PC-9 (cell line): ENCODE data around the gene TMEM109.

Experiments used
- EZH2 ChIP-seq: fragments of 200-600 bp; sonication (generic); IDR thresholded peaks from 2 replicates; pipeline ENCODE4 v1.8.0; 2017; ENCODE audit warnings: antibody characterized with exemption, low read depth
- TF ChIP-seq, protein P1 (sequence below): fragments of 200-600 bp; sonication (generic); conservative IDR thresholded peaks from 2 replicates; pipeline ENCODE4 v1.6.1; 2017; ENCODE audit warnings: mixed run types, antibody characterized with exemption, mild to moderate bottlenecking, moderate library complexity

DNA sequence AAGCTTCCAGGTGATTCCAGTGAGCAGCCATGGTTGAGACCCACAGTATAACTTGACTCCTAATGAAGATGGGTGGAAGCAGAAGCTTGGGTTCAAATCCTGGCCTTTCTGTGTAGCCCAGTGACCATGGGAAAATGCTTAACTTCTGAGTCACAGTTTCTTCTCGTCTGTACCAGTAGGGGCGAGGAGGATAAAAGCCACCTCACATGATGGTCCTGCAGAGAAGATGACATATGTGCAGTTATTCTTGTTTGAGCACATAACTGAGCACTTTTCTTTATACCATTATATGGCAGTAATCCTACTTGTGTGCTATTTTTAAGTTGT, 4.9 kb downstream of the TMEM109 start:
- TF ChIP-seq, protein P1, sequence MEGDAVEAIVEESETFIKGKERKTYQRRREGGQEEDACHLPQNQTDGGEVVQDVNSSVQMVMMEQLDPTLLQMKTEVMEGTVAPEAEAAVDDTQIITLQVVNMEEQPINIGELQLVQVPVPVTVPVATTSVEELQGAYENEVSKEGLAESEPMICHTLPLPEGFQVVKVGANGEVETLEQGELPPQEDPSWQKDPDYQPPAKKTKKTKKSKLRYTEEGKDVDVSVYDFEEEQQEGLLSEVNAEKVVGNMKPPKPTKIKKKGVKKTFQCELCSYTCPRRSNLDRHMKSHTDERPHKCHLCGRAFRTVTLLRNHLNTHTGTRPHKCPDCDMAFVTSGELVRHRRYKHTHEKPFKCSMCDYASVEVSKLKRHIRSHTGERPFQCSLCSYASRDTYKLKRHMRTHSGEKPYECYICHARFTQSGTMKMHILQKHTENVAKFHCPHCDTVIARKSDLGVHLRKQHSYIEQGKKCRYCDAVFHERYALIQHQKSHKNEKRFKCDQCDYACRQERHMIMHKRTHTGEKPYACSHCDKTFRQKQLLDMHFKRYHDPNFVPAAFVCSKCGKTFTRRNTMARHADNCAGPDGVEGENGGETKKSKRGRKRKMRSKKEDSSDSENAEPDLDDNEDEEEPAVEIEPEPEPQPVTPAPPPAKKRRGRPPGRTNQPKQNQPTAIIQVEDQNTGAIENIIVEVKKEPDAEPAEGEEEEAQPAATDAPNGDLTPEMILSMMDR: no peak
- TF ChIP-seq EZH2: no peak
